ENCODE results near the gene RTN4R. TPM values are rescaled to one million over a fixed set of nuclear protein-coding genes. Genes with fewer than 3 reads are reported as not detected.

Gene RTN4R
- total and polyA plus RNA-seq, 2 of the 8 experiments (the other 6 are each of a cell fraction or from before 2014, with no cell fraction given) = 21.8 to 41.3 TPM

- TF ChIP-seq CHD7 (IDR thresholded peaks at IDR 0.05; ENCODE audit: insufficient replicate concordance, low read length) (no peak), RAD21 (IDR thresholded peaks at IDR 0.05 in 1 of 2, conservative IDR thresholded peaks at IDR 0.05 in 1 of 2; ENCODE audit: low read depth in 2 of 2, low read length in 2 of 2) (peak in 1 of 2 experiments; percentile 11; a peak in 1 of 4 replicates), TAF7 (optimal IDR thresholded peaks at IDR 0.05; ENCODE audit: borderline replicate concordance, low read depth, low read length) (no peak), MAX (IDR thresholded peaks at IDR 0.05) (0 out of 2 replicates have a peak, but pooled peaks have one; percentile 21), CBX5 (IDR thresholded peaks at IDR 0.05; ENCODE audit: low read depth, low read length) (no peak), YY1 (IDR thresholded peaks at IDR 0.05; ENCODE audit: low read depth, low read length) (no peak), JUN (IDR thresholded peaks at IDR 0.05; ENCODE audit: low read depth, low read length) (no peak), PHF8 (conservative IDR thresholded peaks at IDR 0.05; ENCODE audit: low read depth, low read length) (no peak), KDM4A (IDR thresholded peaks at IDR 0.05; ENCODE audit: low read depth, low read length, severe bottlenecking) (no peak), CBX8 (IDR thresholded peaks at IDR 0.05; ENCODE audit: borderline replicate concordance, low read depth, low read length) (no peak)
Measured at GRCh38 chr22:20247010-20247505, 21.1 kb downstream of the RTN4R start (continued).

Measured in H1 (cell line).